HepG2 (cell line): Measurements from ENCODE around the gene KRTAP12-2. TPM values are rescaled to one million over a fixed set of nuclear protein-coding genes. Genes with fewer than 3 reads are reported as not detected.

ENCODE experiments used
- CBX5 ChIP-seq: sonication (generic); formaldehyde crosslinking; IDR thresholded peaks from 2 replicates; pipeline ENCODE4 v1.4.0; 2020; ENCODE audit warnings: missing genetic modification reagents, borderline replicate concordance
- FOXO1 ChIP-seq: sonication (generic); formaldehyde crosslinking; IDR thresholded peaks from 2 replicates; pipeline ENCODE4 v1.4.0; 2020; ENCODE audit warnings: missing genetic modification reagents
- KDM4B ChIP-seq: sonication (generic); formaldehyde crosslinking; IDR thresholded peaks from 2 replicates; pipeline ENCODE4 v1.4.0; 2020; ENCODE audit warnings: missing genetic modification reagents
- NPAS2 ChIP-seq: sonication (generic); formaldehyde crosslinking; IDR thresholded peaks from 2 replicates; pipeline ENCODE4 v1.8.0; 2022; ENCODE audit warnings: mild to moderate bottlenecking, missing genetic modification reagents, borderline replicate concordance
- PAF1 ChIP-seq: IDR thresholded peaks from 2 replicates; pipeline ENCODE4 v1.6.1; 2016; ENCODE audit warnings: missing genetic modification reagents, missing compliant biosample characterization
- POGZ ChIP-seq: sonication (generic); formaldehyde crosslinking; IDR thresholded peaks from 2 replicates; pipeline ENCODE4 v1.4.0; 2020; ENCODE audit warnings: mild to moderate bottlenecking, missing genetic modification reagents
- RCOR2 ChIP-seq: IDR thresholded peaks from 2 replicates; pipeline ENCODE4 v1.6.1; 2016; ENCODE audit warnings: missing biosample characterization, missing genetic modification reagents
- WIZ ChIP-seq: sonication (generic); formaldehyde crosslinking; IDR thresholded peaks from 2 replicates; pipeline ENCODE4 v1.5.1; 2020; ENCODE audit warnings: mild to moderate bottlenecking, missing genetic modification reagents
- ZBTB7B ChIP-seq: sonication (generic); formaldehyde crosslinking; IDR thresholded peaks from 2 replicates; pipeline ENCODE4 v1.4.0; 2020; ENCODE audit warnings: missing genetic modification reagents
- ZMYM4 ChIP-seq: sonication (generic); formaldehyde crosslinking; IDR thresholded peaks from 2 replicates; pipeline ENCODE4 v1.8.1; 2023; ENCODE audit warnings: mild to moderate bottlenecking, missing genetic modification reagents
- ZNF333 ChIP-seq: sonication (generic); formaldehyde crosslinking; IDR thresholded peaks from 2 replicates; pipeline ENCODE4 v1.4.0; 2020; ENCODE audit warnings: mild to moderate bottlenecking, missing genetic modification reagents, borderline replicate concordance
- ZNF430 ChIP-seq: sonication (generic); formaldehyde crosslinking; IDR thresholded peaks from 2 replicates; pipeline ENCODE4 v1.9.0; 2021; ENCODE audit warnings: mild to moderate bottlenecking, missing genetic modification reagents
- ZNF543 ChIP-seq: sonication (generic); formaldehyde crosslinking; IDR thresholded peaks from 2 replicates; pipeline ENCODE4 v1.4.0; 2020; ENCODE audit warnings: mild to moderate bottlenecking, missing genetic modification reagents
- ZNF556 ChIP-seq: sonication (generic); formaldehyde crosslinking; IDR thresholded peaks from 2 replicates; pipeline ENCODE4 v1.4.0; 2020; ENCODE audit warnings: mild to moderate bottlenecking, missing genetic modification reagents, borderline replicate concordance
- ZNF564 ChIP-seq: sonication (generic); formaldehyde crosslinking; IDR thresholded peaks from 2 replicates; pipeline ENCODE4 v1.8.1; 2023; ENCODE audit warnings: mild to moderate bottlenecking, missing genetic modification reagents
- polyA plus RNA-seq, 8 experiments: library from polyadenylated mRNA; depleted of rRNA in 3 of 8; stranded (reverse) in 7 of 8; unstranded in 1 of 8; fragments of >200 nt; fragmentation: Illumina TruSeq in 4 of 8; extraction: Trizol in 4 of 8; gene quantifications; 2 replicates each; pipeline versions ENCODE4 v1.2.1 to v1.2.3, GENCODE V29; 2011 to 2016; ENCODE audit warnings: low read depth in 4 of 8, missing spikeins in 1 of 8, mixed read lengths in 1 of 8; ENCODE audit not compliant: insufficient read depth in 1 of 8
- total RNA-seq, 5 experiments: library from RNA; depleted of rRNA; stranded (reverse); fragments of >200 nt; fragmentation: Illumina TruSeq; extraction: Trizol; gene quantifications; 2 replicates each; pipeline ENCODE4 v1.2.3, GENCODE V29; 2016; ENCODE audit warnings: low read depth in 1 of 5
- TF ChIP-seq, protein P1 (sequence below): IDR thresholded peaks from 2 replicates; pipeline ENCODE4 v1.6.1; 2018; ENCODE audit warnings: missing genetic modification reagents
- TF ChIP-seq, protein P2 (sequence below): sonication (generic); formaldehyde crosslinking; IDR thresholded peaks from 2 replicates; pipeline ENCODE4 v1.4.0; 2020; ENCODE audit warnings: missing genetic modification reagents
- TF ChIP-seq, protein P3 (sequence below): sonication (generic); formaldehyde crosslinking; IDR thresholded peaks from 2 replicates; pipeline ENCODE4 v1.4.0; 2020; ENCODE audit warnings: missing genetic modification reagents, borderline replicate concordance
- TF ChIP-seq, protein P4 (sequence below): sonication (generic); formaldehyde crosslinking; IDR thresholded peaks from 2 replicates; pipeline ENCODE4 v1.9.0; 2021; ENCODE audit warnings: missing genetic modification reagents, mild to moderate bottlenecking, borderline replicate concordance

The KRTAP12-2 gene
- total and polyA plus RNA-seq, 2 of the 13 experiments (the other 11 are each of a cell fraction or from before 2014, with no cell fraction given), result not detected

DNA sequence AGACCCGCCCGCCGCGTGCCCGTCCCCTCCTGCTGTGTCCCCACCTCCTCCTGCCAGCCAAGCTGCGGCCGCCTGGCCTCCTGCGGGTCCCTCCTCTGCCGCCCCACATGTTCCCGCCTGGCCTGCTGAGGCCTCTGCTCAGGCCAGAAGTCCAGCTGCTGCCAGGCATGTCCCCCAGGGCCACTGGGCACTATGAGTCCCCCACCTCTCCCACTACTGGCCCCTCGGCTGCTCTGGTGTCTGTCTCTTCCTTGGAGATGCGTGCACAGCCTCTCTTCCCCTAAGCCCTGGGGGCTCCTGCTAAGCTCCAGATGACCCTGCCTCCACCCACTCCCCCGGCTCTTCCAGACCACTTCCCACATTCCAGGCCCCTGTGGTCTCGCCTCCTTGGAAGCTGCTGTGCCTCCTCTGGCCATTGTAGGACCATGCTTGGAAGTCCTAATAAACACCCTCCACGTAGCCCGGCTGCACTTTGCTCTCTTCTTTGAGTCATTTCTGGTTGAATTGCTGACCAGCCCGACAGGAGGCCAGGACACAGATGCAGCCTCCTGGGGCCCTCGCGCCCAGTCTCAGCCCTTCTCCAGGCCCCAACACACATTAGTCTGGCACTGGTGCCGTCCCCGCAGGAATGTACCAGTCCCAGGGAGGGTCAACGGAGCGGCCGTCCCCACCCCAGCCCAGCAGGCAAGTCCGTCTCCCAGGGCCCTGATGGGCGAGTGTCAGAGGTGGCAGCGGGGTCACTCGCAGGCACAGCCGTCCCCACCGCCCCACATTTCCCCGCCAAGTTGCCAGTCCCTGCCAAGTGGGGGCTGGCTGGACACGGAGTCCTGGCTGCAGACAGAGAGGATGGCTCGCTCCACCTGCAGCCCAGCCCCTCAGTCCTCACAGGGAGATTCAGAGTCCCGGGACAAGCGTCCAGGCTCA lies 31.3 kb upstream of the KRTAP12-2 start (continued):
- TF ChIP-seq, protein P1, sequence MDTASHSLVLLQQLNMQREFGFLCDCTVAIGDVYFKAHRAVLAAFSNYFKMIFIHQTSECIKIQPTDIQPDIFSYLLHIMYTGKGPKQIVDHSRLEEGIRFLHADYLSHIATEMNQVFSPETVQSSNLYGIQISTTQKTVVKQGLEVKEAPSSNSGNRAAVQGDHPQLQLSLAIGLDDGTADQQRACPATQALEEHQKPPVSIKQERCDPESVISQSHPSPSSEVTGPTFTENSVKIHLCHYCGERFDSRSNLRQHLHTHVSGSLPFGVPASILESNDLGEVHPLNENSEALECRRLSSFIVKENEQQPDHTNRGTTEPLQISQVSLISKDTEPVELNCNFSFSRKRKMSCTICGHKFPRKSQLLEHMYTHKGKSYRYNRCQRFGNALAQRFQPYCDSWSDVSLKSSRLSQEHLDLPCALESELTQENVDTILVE (CRISPR knock-in tag), result no peak
- TF ChIP-seq ZNF564 (CRISPR knock-in tag) (0 out of 2 replicates have a peak, but pooled peaks have one; percentile 40), PAF1 (CRISPR knock-in tag) (no peak), ZNF556 (CRISPR knock-in tag) (peak; percentile 44; the same call in 1 of the 2 replicates), KDM4B (CRISPR knock-in tag) (no peak), ZMYM4 (CRISPR knock-in tag) (0 out of 2 replicates have a peak, but pooled peaks have one; percentile 24), ZNF543 (CRISPR knock-in tag) (peak; percentile 95; the same call in 1 of the 2 replicates), ZNF430 (CRISPR knock-in tag) (peak; percentile 62; the same call in 1 of the 2 replicates), CBX5 (CRISPR knock-in tag) (0 out of 2 replicates have a peak, but pooled peaks have one; percentile 36), NPAS2 (CRISPR knock-in tag) (no peak), POGZ (0 out of 2 replicates have a peak, but pooled peaks have one; percentile 37), RCOR2 (CRISPR knock-in tag) (no peak), ZNF333 (CRISPR knock-in tag) (0 out of 2 replicates have a peak, but pooled peaks have one; percentile 6), FOXO1 (CRISPR knock-in tag) (0 out of 2 replicates have a peak, but pooled peaks have one; percentile 42), ZBTB7B (peak; percentile 78), WIZ (CRISPR knock-in tag) (peak; percentile 13; the same call in 1 of the 2 replicates)
- TF ChIP-seq, protein P2, sequence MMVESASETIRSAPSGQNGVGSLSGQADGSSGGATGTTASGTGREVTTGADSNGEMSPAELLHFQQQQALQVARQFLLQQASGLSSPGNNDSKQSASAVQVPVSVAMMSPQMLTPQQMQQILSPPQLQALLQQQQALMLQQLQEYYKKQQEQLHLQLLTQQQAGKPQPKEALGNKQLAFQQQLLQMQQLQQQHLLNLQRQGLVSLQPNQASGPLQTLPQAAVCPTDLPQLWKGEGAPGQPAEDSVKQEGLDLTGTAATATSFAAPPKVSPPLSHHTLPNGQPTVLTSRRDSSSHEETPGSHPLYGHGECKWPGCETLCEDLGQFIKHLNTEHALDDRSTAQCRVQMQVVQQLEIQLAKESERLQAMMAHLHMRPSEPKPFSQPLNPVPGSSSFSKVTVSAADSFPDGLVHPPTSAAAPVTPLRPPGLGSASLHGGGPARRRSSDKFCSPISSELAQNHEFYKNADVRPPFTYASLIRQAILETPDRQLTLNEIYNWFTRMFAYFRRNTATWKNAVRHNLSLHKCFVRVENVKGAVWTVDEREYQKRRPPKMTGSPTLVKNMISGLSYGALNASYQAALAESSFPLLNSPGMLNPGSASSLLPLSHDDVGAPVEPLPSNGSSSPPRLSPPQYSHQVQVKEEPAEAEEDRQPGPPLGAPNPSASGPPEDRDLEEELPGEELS, result peak; percentile 14; the same call in 1 of the 2 replicates
- TF ChIP-seq, protein P3, sequence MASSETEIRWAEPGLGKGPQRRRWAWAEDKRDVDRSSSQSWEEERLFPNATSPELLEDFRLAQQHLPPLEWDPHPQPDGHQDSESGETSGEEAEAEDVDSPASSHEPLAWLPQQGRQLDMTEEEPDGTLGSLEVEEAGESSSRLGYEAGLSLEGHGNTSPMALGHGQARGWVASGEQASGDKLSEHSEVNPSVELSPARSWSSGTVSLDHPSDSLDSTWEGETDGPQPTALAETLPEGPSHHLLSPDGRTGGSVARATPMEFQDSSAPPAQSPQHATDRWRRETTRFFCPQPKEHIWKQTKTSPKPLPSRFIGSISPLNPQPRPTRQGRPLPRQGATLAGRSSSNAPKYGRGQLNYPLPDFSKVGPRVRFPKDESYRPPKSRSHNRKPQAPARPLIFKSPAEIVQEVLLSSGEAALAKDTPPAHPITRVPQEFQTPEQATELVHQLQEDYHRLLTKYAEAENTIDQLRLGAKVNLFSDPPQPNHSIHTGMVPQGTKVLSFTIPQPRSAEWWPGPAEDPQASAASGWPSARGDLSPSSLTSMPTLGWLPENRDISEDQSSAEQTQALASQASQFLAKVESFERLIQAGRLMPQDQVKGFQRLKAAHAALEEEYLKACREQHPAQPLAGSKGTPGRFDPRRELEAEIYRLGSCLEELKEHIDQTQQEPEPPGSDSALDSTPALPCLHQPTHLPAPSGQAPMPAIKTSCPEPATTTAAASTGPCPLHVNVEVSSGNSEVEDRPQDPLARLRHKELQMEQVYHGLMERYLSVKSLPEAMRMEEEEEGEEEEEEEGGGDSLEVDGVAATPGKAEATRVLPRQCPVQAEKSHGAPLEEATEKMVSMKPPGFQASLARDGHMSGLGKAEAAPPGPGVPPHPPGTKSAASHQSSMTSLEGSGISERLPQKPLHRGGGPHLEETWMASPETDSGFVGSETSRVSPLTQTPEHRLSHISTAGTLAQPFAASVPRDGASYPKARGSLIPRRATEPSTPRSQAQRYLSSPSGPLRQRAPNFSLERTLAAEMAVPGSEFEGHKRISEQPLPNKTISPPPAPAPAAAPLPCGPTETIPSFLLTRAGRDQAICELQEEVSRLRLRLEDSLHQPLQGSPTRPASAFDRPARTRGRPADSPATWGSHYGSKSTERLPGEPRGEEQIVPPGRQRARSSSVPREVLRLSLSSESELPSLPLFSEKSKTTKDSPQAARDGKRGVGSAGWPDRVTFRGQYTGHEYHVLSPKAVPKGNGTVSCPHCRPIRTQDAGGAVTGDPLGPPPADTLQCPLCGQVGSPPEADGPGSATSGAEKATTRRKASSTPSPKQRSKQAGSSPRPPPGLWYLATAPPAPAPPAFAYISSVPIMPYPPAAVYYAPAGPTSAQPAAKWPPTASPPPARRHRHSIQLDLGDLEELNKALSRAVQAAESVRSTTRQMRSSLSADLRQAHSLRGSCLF (CRISPR knock-in tag), result no peak
- TF ChIP-seq, protein P4, sequence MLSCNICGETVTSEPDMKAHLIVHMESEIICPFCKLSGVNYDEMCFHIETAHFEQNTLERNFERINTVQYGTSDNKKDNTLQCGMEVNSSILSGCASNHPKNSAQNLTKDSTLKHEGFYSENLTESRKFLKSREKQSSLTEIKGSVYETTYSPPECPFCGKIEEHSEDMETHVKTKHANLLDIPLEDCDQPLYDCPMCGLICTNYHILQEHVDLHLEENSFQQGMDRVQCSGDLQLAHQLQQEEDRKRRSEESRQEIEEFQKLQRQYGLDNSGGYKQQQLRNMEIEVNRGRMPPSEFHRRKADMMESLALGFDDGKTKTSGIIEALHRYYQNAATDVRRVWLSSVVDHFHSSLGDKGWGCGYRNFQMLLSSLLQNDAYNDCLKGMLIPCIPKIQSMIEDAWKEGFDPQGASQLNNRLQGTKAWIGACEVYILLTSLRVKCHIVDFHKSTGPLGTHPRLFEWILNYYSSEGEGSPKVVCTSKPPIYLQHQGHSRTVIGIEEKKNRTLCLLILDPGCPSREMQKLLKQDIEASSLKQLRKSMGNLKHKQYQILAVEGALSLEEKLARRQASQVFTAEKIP (CRISPR knock-in tag), result no peak
